Tibial artery (tissue), 4 donors: ENCODE data around the gene TMEM94.

Experiments used
- DNase-seq, 2 donors: peaks; one replicate each; pipeline ENCODE4 v3.0.0-alpha.2; 2019
- H3K27ac ChIP-seq, 2 donors: fragments of 200-600 bp; sonication (generic) in 1 of 2; 1 replicate in 1 of 2; 2 replicates in 1 of 2; pipeline ENCODE4 v1.5.1; 2018 to 2019; ENCODE audit warnings: mild to moderate bottlenecking in 1 of 2
- H3K27me3 ChIP-seq, 2 donors: fragments of 200-600 bp; sonication (generic) in 1 of 2; one replicate each; pipeline versions ENCODE4 v1.5.1 to v1.6.0; 2016 to 2019
- H3K36me3 ChIP-seq, 3 donors: fragments of 200-600 bp; sonication (generic) in 2 of 3; one replicate each; pipeline ENCODE4 v1.5.1; 2016 to 2019; ENCODE audit warnings: mild to moderate bottlenecking in 2 of 3
- H3K4me1 ChIP-seq, 4 donors: fragments of 200-600 bp; sonication (generic) in 2 of 4; 1 replicate in 3 of 4; 2 replicates in 1 of 4; pipeline ENCODE4 v1.5.1; 2016 to 2019
- H3K4me3 ChIP-seq, 2 donors: fragments of 200-600 bp; sonication (generic) in 1 of 2; 1 replicate in 1 of 2; 2 replicates in 1 of 2; pipeline ENCODE4 v1.5.1; 2018 to 2019; ENCODE audit warnings: mild to moderate bottlenecking in 2 of 2
- H3K9me3 ChIP-seq, 3 donors: fragments of 200-600 bp; sonication (generic) in 1 of 3; one replicate each; pipeline ENCODE4 v1.5.1; 2016 to 2019
- CTCF ChIP-seq, 2 experiments: fragments of 200-600 bp in 1 of 2; fragments of 450-650 bp in 1 of 2; IDR thresholded peaks; one replicate each; pipeline ENCODE4 v1.5.1; 2017 to 2019; ENCODE audit warnings: antibody characterized with exemption in 2 of 2, mild to moderate bottlenecking in 1 of 2, moderate library complexity in 1 of 2
- intact Hi-C: fragments of 100-400 bp; cut with DNase I; formaldehyde crosslinking; loops from one replicate; pipeline ENCODE4 v1.15.0; 2023; ENCODE audit warnings: low total_unique reads

Gene TMEM94

GRCh38 chr17:75521290-75521689 is 64.9 kb downstream of the TMEM94 start:
- Histone ChIP-seq H3K4me1 (peaks cover 0 to 31% (median 28%) of the 10 kb centered on the region in 4 donors), H3K27me3 (no peaks in the 10 kb centered on the region), H3K36me3 (peaks cover 0 to 35% (median 18%) of the 10 kb centered on the region in 3 donors), H3K27ac (no peak overlapping the region), H3K4me3 (no peak overlapping the region), H3K9me3 (no peaks in the 10 kb centered on the region)
- DNase-seq, result no peak
- no peak for TF ChIP-seq CTCF (IDR thresholded peaks at IDR 0.05)
- intact Hi-C loops, result loop anchor here (5.0 kb wide), 1 partner anchor 66 kb away; the partner anchor contains the start of gene MYO15B

GRCh38 chr17:75521951-75522727 is 65.7 kb downstream of the TMEM94 start:
- no peak for TF ChIP-seq CTCF (IDR thresholded peaks at IDR 0.05)
- H3K4me1 ChIP-seq, result peaks cover 0 to 33% (median 28%) of the 10 kb centered on the region in 4 donors
- H3K27me3 ChIP-seq, result no peaks in the 10 kb centered on the region
- no peak overlapping the region for H3K27ac ChIP-seq
- no peak for DNase-seq
- H3K36me3 ChIP-seq, result peaks cover 0 to 35% (median 18%) of the 10 kb centered on the region in 3 donors
- intact Hi-C loops, result loop anchor here (5.0 kb wide), 1 partner anchor 65 kb away; the partner anchor contains the start of gene MYO15B
- no peaks in the 10 kb centered on the region for H3K9me3 ChIP-seq
- no peak overlapping the region for H3K4me3 ChIP-seq

GRCh38 chr17:75523647-75524046 is 67.2 kb downstream of the TMEM94 start:
- no peak overlapping the region for H3K27ac ChIP-seq
- intact Hi-C loops, result loop anchor here (5.0 kb wide), 1 partner anchor 64 kb away; the partner anchor contains the start of gene MYO15B
- DNase-seq, result no peak

GRCh38 chr17:75524269-75524969 is 68.0 kb downstream of the TMEM94 start:
- no peak for TF ChIP-seq CTCF (IDR thresholded peaks at IDR 0.05)
- no peak for DNase-seq
- H3K27me3 ChIP-seq, result no peaks in the 10 kb centered on the region
- H3K9me3 ChIP-seq, result no peaks in the 10 kb centered on the region
- peak overlapping the region; percentile 65 to 70 for H3K27ac ChIP-seq
- intact Hi-C loops, result loop anchor here (5.0 kb wide), 1 partner anchor 63 kb away; the partner anchor contains the start of gene MYO15B
- H3K4me3 ChIP-seq, result peak overlapping the region; percentile 59 to 79
- H3K36me3 ChIP-seq, result peaks cover 0 to 26% (median 17%) of the 10 kb centered on the region in 3 donors
- H3K4me1 ChIP-seq, result peaks cover 0 to 21% (median 19%) of the 10 kb centered on the region in 4 donors

More at GRCh38 chr17:75523647-75524046, 67.2 kb downstream of the TMEM94 start:
- Histone ChIP-seq H3K4me1 (peaks cover 0 to 21% (median 19%) of the 10 kb centered on the region in 4 donors), H3K27me3 (no peaks in the 10 kb centered on the region), H3K4me3 (no peak overlapping the region), H3K9me3 (no peaks in the 10 kb centered on the region), H3K36me3 (peaks cover 0 to 34% (median 18%) of the 10 kb centered on the region in 3 donors)
- TF ChIP-seq CTCF (IDR thresholded peaks at IDR 0.05), result no peak

- DNase-seq, result peak; percentile 60 to 85
- no peaks in the 10 kb centered on the region for H3K9me3 ChIP-seq
- peak within 1 kb of the TSS; percentile 65 to 70 for H3K27ac ChIP-seq
- peaks cover 0 to 21% (median 12%) of the 10 kb centered on the region in 3 donors for H3K36me3 ChIP-seq
- TF ChIP-seq CTCF (IDR thresholded peaks at IDR 0.05), result peak; percentile 48 to 52
- H3K4me3 ChIP-seq, result peak within 1 kb of the TSS; percentile 59 to 79
- intact Hi-C loops, result loop anchor here (5.0 kb wide), 1 partner anchor 62 kb away; the partner anchor contains the start of gene MYO15B
- H3K4me1 ChIP-seq, result peaks cover 0 to 21% (median 19%) of the 10 kb centered on the region in 4 donors
- no peaks in the 10 kb centered on the region for H3K27me3 ChIP-seq
Measured at GRCh38 chr17:75524970-75525805, 68.8 kb downstream of the TMEM94 start, which contains the start of gene LLGL2. Gene LLGL2 (plus strand): TSS chr17:75525697. CDS start chr17:75543427, 17,730 bp downstream.
